IMR-90 (cell line): ENCODE data around the gene RASGRF1. TPM values are rescaled to one million over a fixed set of nuclear protein-coding genes. Genes with fewer than 3 reads are reported as not detected.

ENCODE experiments used
- ATAC-seq: fragments of 200-7000 bp; cut with Tn5 transposase; 2 replicates; pipeline ENCODE4 v1.9.1; 2020; ENCODE audit warnings: low read depth, mild to moderate bottlenecking, moderate library complexity
- BruUV-seq: library from RNA; stranded (reverse); fragments of 400-500 nt; replicated peaks from 2 replicates; lab custom pipeline; 2021; lab: Mats Ljungman, UMichigan
- CTCF ChIA-PET: fragments of 300-600 bp; formaldehyde crosslinking; extraction: SDS; loops from one replicate; lab custom pipeline; 2021; ENCODE audit warnings: antibody characterized with exemption; lab: Yijun Ruan, JAX
- POLR2A ChIA-PET: fragments of 300-600 bp; sonication (Branson Sonifier 250); formaldehyde crosslinking; loops from one replicate; lab custom pipeline; 2022; ENCODE audit warnings: antibody characterized with exemption; ENCODE audit not compliant: unreplicated experiment; lab: Charles Lee
- DNase-seq: peaks from one replicate; pipeline ENCODE4 v3.0.0; 2013
- H2AFZ ChIP-seq: replicated peaks from 2 replicates; pipeline ENCODE3; 2013; ENCODE audit warnings: low read length, mild to moderate bottlenecking; ENCODE audit not compliant: poor library complexity
- H2AK5ac ChIP-seq: 2 replicates; pipeline ENCODE4 v1.6.1; 2013; ENCODE audit warnings: low read depth, low read length, inconsistent platforms
- H2AK9ac ChIP-seq: replicated peaks from 2 replicates; pipeline ENCODE3; 2013; ENCODE audit warnings: mild to moderate bottlenecking, low read depth, low read length, moderate library complexity; ENCODE audit not compliant: poor library complexity
- H2BK120ac ChIP-seq: 2 replicates; pipeline ENCODE4 v1.6.1; 2013; ENCODE audit warnings: low read depth, low read length, inconsistent platforms
- H2BK15ac ChIP-seq: 3 replicates; pipeline ENCODE4 v1.6.1; 2013; ENCODE audit warnings: low read depth, low read length, inconsistent platforms
- H2BK20ac ChIP-seq: 2 replicates; pipeline ENCODE4 v1.6.1; 2013; ENCODE audit warnings: low read depth, mild to moderate bottlenecking, inconsistent platforms, low read length, moderate library complexity
- H2BK5ac ChIP-seq: 2 replicates; pipeline ENCODE4 v1.6.1; 2013; ENCODE audit warnings: mild to moderate bottlenecking, low read depth, low read length, inconsistent platforms; ENCODE audit not compliant: poor library complexity, severe bottlenecking
- H3K14ac ChIP-seq: replicated peaks from 2 replicates; pipeline ENCODE4 v1.6.1; 2013; ENCODE audit warnings: low read depth, low read length, inconsistent platforms
- H3K18ac ChIP-seq: 2 replicates; pipeline ENCODE4 v1.6.1; 2013; ENCODE audit warnings: low read depth, low read length, control low read depth
- H3K23ac ChIP-seq: 2 replicates; pipeline ENCODE4 v1.6.1; 2013; ENCODE audit warnings: low read depth, low read length, inconsistent platforms
- H3K27ac ChIP-seq: 2 replicates; pipeline ENCODE4 v1.5.1; 2013; ENCODE audit warnings: mild to moderate bottlenecking, control low read depth, low read length; ENCODE audit not compliant: insufficient read depth
- H3K27me3 ChIP-seq: 2 replicates; pipeline ENCODE4 v1.6.1; 2013; ENCODE audit warnings: low read length; ENCODE audit not compliant: control insufficient read depth, insufficient read depth
- H3K36me3 ChIP-seq: 2 replicates; pipeline ENCODE4 v1.6.1; 2013; ENCODE audit warnings: low read length, mixed read lengths; ENCODE audit not compliant: control insufficient read depth, insufficient read depth
- H3K4ac ChIP-seq: 2 replicates; pipeline ENCODE4 v1.6.1; 2013; ENCODE audit warnings: low read depth, low read length, inconsistent platforms
- H3K4me1 ChIP-seq: 2 replicates; pipeline ENCODE4 v1.6.1; 2013; ENCODE audit warnings: low read length, mixed read lengths; ENCODE audit not compliant: control insufficient read depth, insufficient read depth
- H3K4me2 ChIP-seq: 2 replicates; pipeline ENCODE4 v1.6.1; 2013; ENCODE audit warnings: low read depth, mild to moderate bottlenecking, control low read depth, low read length, moderate library complexity
- H3K4me3 ChIP-seq: 2 replicates; pipeline ENCODE4 v1.5.1; 2013; ENCODE audit warnings: low read depth, mild to moderate bottlenecking, control low read depth, low read length, moderate library complexity; ENCODE audit not compliant: insufficient read depth
- H3K56ac ChIP-seq: 2 replicates; pipeline ENCODE4 v1.6.1; 2013; ENCODE audit warnings: low read length, inconsistent platforms; ENCODE audit not compliant: insufficient read depth; ENCODE audit errors: extremely low read depth
- H3K79me1 ChIP-seq, 2 experiments: 2 replicates each; pipeline ENCODE4 v1.6.1; 2013; ENCODE audit warnings: low read length in 2 of 2, inconsistent platforms in 1 of 2, low read depth in 1 of 2
- H3K9ac ChIP-seq: 2 replicates; pipeline ENCODE4 v1.6.1; 2013; ENCODE audit warnings: low read depth, low read length, control low read depth
- H3K9me1 ChIP-seq: 2 replicates; pipeline ENCODE4 v1.6.1; 2013; ENCODE audit warnings: low read length, inconsistent platforms; ENCODE audit not compliant: insufficient read depth
- H3K9me3 ChIP-seq: 2 replicates; pipeline ENCODE4 v1.6.1; 2013; ENCODE audit warnings: low read length; ENCODE audit not compliant: control insufficient read depth, insufficient read depth
- H4K20me1 ChIP-seq: 2 replicates; pipeline ENCODE4 v1.6.1; 2013; ENCODE audit warnings: low read length, inconsistent platforms; ENCODE audit not compliant: insufficient read depth
- H4K5ac ChIP-seq: 2 replicates; pipeline ENCODE4 v1.6.1; 2013; ENCODE audit warnings: mild to moderate bottlenecking, low read depth, low read length, control low read depth
- H4K8ac ChIP-seq, 2 experiments: 2 replicates each; pipeline ENCODE4 v1.6.1; 2013; ENCODE audit warnings: low read depth in 2 of 2, low read length in 2 of 2, control low read depth in 1 of 2, inconsistent platforms in 1 of 2
- H4K91ac ChIP-seq: 2 replicates; pipeline ENCODE4 v1.6.1; 2013; ENCODE audit warnings: low read depth, low read length, inconsistent platforms; ENCODE audit not compliant: insufficient read depth
- BHLHE40 ChIP-seq: fragments of 150-350 bp; IDR thresholded peaks from 2 replicates; pipeline ENCODE4 v1.6.1; 2016; ENCODE audit warnings: mild to moderate bottlenecking, low read depth, low read length
- CEBPB ChIP-seq: IDR thresholded peaks from 2 replicates; pipeline ENCODE4 v1.6.1; 2012; ENCODE audit warnings: low read depth, low read length, improper control_type of control experiment
- MAFK ChIP-seq: IDR thresholded peaks from 2 replicates; pipeline ENCODE4 v1.6.1; 2012; ENCODE audit warnings: low read depth, low read length, improper control_type of control experiment
- MAZ ChIP-seq: IDR thresholded peaks from 2 replicates; pipeline ENCODE4 v1.6.1; 2012; ENCODE audit warnings: low read depth, mild to moderate bottlenecking, low read length, improper control_type of control experiment, moderate library complexity, borderline replicate concordance
- POLR2A ChIP-seq: IDR thresholded peaks from 2 replicates; pipeline ENCODE4 v1.6.1; 2012; ENCODE audit warnings: mild to moderate bottlenecking, low read depth, low read length
- RFX5 ChIP-seq: IDR thresholded peaks from 2 replicates; pipeline ENCODE4 v1.8.0; 2012; ENCODE audit warnings: low read depth, mild to moderate bottlenecking, low read length, moderate library complexity
- WGBS, 2 experiments: methylation state at CpG; one replicate each; pipeline versions ENCODE4 v1.1.5 to v1.1.7; 2013; ENCODE audit warnings: missing lambda C conversion rate in 2 of 2; ENCODE audit not compliant: insufficient read length in 1 of 2; ENCODE audit errors: extremely low coverage in 2 of 2; 5-methylcytosine and 5-hydroxymethylcytosine counted together
- dilution Hi-C: fragments of 300-500 bp; cut with HindIII; formaldehyde crosslinking; loops from one replicate; pipeline ENCODE4 v1.14.3; 2018; ENCODE audit warnings: low sequenced_read_pairs; ENCODE audit not compliant: unreplicated experiment
- in situ Hi-C: fragments of 300-500 bp; cut with MboI; formaldehyde crosslinking; loops from 3 replicates; pipeline ENCODE4 v1.14.3; 2019; ENCODE audit warnings: low sequenced_read_pairs, inconsistent platforms, mixed read lengths
- intact Hi-C: fragments of 100-400 bp; cut with micrococcal nuclease; formaldehyde crosslinking; loops from 2 replicates; pipeline ENCODE4 v1.10.0; 2022
- polyA plus RNA-seq, 3 experiments: library from polyadenylated mRNA; depleted of rRNA; stranded (reverse); fragments of >200 nt; gene quantifications; 2 replicates each; pipeline ENCODE4 v1.2.3, GENCODE V29; 2012; ENCODE audit warnings: low replicate concordance in 1 of 3
- total RNA-seq: library from RNA; depleted of rRNA; stranded (reverse); fragments of >200 nt; gene quantifications from 2 replicates; pipeline ENCODE4 v1.2.3, GENCODE V29; 2012

The RASGRF1 gene
- total and polyA plus RNA-seq, 2 of the 4 experiments (the other 2 are of a cell fraction): under 0.01 to 0.15 TPM

GRCh38 chr15:79032656-79033055 is 57.9 kb downstream of the RASGRF1 start:
- no peak for ATAC-seq
- ChIA-PET CTCF (no interaction called here), POLR2A (no interaction called here)
- H3K9me1 ChIP-seq: no peaks in the 10 kb centered on the region
- H2BK5ac ChIP-seq: no peak overlapping the region
- H3K36me3 ChIP-seq: no peaks in the 10 kb centered on the region
- dilution Hi-C loops: no loop called here
- no peak overlapping the region for H3K4ac ChIP-seq
- H3K4me1 ChIP-seq: no peaks in the 10 kb centered on the region
- H3K14ac ChIP-seq: no peak overlapping the region
- no peak overlapping the region for H2AK9ac ChIP-seq
- intact Hi-C loops: no loop called here
- no peak overlapping the region for H3K27ac ChIP-seq
- H3K9ac ChIP-seq: no peak overlapping the region
- H3K79me1 ChIP-seq: no peaks in the 10 kb centered on the region
- no peak overlapping the region for H2BK120ac ChIP-seq
- H3K56ac ChIP-seq: no peak overlapping the region
- H4K20me1 ChIP-seq: no peaks in the 10 kb centered on the region
- TF ChIP-seq POLR2A (no peak), MAFK (no peak), RFX5 (no peak), CEBPB (no peak), BHLHE40 (no peak), MAZ (no peak)
- H3K27me3 ChIP-seq: peaks cover 16% of the 10 kb centered on the region
- H2BK15ac ChIP-seq: no peak overlapping the region
- no peak overlapping the region for H3K4me2 ChIP-seq
- no peak overlapping the region for H4K91ac ChIP-seq
- no peak overlapping the region for H2AFZ ChIP-seq
- H2AK5ac ChIP-seq: no peak overlapping the region
- H4K5ac ChIP-seq: no peak overlapping the region
- no peak overlapping the region for H3K4me3 ChIP-seq
- H3K18ac ChIP-seq: no peak overlapping the region
- no peak overlapping the region for H4K8ac ChIP-seq
- no peak overlapping the region for H2BK20ac ChIP-seq
- BruUV-seq: no TSS peak
- peaks cover 2% of the 10 kb centered on the region; the same call in 1 of the 2 replicates for H3K9me3 ChIP-seq
- 50% methylated on average over 1 of the region's 6 CpGs; no CpG with 5 or more reads in 1 of the 2 experiments for WGBS, 2 experiments
- DNase-seq: no peak
- no peak overlapping the region for H3K23ac ChIP-seq
- in situ Hi-C loops: no loop called here
